ENCODE measurements around the gene VTCN1. TPM values are rescaled to one million over a fixed set of nuclear protein-coding genes. Genes with fewer than 3 reads are reported as not detected.

VTCN1 gene
- total and polyA plus RNA-seq, 2 of the 8 experiments (the other 6 are each of a cell fraction or from before 2014, with no cell fraction given), result 0.32 TPM; not detected in 1

DNA sequence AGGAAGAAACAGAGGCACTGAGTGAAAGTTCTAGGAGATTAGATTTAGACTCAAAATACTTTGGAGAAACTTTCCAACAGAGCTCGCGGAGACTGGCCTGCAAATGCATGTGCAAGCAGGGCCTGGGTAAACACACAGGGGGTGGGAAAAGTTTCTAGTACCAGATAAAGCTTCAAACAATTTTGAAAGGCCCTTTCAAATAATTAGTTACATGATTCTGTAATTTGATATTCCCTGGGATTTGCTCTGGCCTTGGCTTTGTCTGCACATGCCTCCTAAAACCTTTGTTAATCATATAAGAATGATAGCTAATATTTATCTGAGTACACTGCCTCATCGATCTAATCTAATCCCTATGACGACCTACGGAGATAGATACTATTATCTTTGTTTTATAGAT lies 31.3 kb downstream of the VTCN1 start (continued):
- TF ChIP-seq RAD21 (IDR thresholded peaks at IDR 0.05 in 1 of 2, conservative IDR thresholded peaks at IDR 0.05 in 1 of 2; ENCODE audit: low read depth in 2 of 2, low read length in 2 of 2) (no peak), POU5F1 (IDR thresholded peaks at IDR 0.05; ENCODE audit: low read depth, low read length) (no peak), FOSL1 (IDR thresholded peaks at IDR 0.05; ENCODE audit: insufficient read depth, low read depth, low read length) (no peak), CTBP2 (IDR thresholded peaks at IDR 0.05; ENCODE audit: borderline replicate concordance, insufficient read depth, insufficient read length, low read length) (no peak)

Data from H1 (cell line).